H1 (cell line): Measurements from ENCODE around the gene MAP2K2.

ENCODE experiments used
- CEBPB ChIP-seq: IDR thresholded peaks from 2 replicates; pipeline ENCODE4 v1.6.1; 2012; ENCODE audit warnings: low read depth, low read length
- CHD2 ChIP-seq: IDR thresholded peaks from 2 replicates; pipeline ENCODE4 v1.6.1; 2012; ENCODE audit warnings: low read length, improper control_type of control experiment
- EZH2 ChIP-seq: fragments of 200-600 bp; sonication (generic); IDR thresholded peaks from 2 replicates; pipeline ENCODE4 v1.7.1; 2012; ENCODE audit warnings: low read depth, mild to moderate bottlenecking, moderate library complexity, low read length, inconsistent platforms; ENCODE audit not compliant: severe bottlenecking
- JUN ChIP-seq: IDR thresholded peaks from 2 replicates; pipeline ENCODE4 v1.6.1; 2011; ENCODE audit warnings: low read depth, mild to moderate bottlenecking, improper control_type of control experiment, low read length
- POLR2A ChIP-seq, 2 experiments: IDR thresholded peaks; 1 replicate in 1 of 2; 2 replicates in 1 of 2; pipeline ENCODE4 v1.6.1; 2011; ENCODE audit warnings: low read depth in 2 of 2, low read length in 2 of 2, mild to moderate bottlenecking in 2 of 2; ENCODE audit errors: control extremely low read depth in 1 of 2
- YY1 ChIP-seq: IDR thresholded peaks from 2 replicates; pipeline ENCODE4 v1.6.1; 2011; ENCODE audit warnings: low read depth, mild to moderate bottlenecking, low read length
- ZNF274 ChIP-seq: IDR thresholded peaks from 2 replicates; pipeline ENCODE4 v1.7.0; 2012; ENCODE audit warnings: low read length, borderline replicate concordance; ENCODE audit errors: extremely low read depth
- TF ChIP-seq, protein P1 (sequence below), 3 experiments: IDR thresholded peaks; 1 replicate in 2 of 3; 2 replicates in 1 of 3; pipeline versions ENCODE4 v1.5.1 to v1.6.1; 2011; ENCODE audit warnings: low read length in 3 of 3, mild to moderate bottlenecking in 3 of 3, inconsistent platforms in 2 of 3, low read depth in 1 of 3, moderate library complexity in 1 of 3; ENCODE audit not compliant: insufficient read depth in 1 of 3; ENCODE audit errors: control extremely low read depth in 1 of 3
- TF ChIP-seq, protein P2 (sequence below): IDR thresholded peaks from 2 replicates; pipeline ENCODE4 v1.6.1; 2012; ENCODE audit warnings: inconsistent platforms

DNA sequence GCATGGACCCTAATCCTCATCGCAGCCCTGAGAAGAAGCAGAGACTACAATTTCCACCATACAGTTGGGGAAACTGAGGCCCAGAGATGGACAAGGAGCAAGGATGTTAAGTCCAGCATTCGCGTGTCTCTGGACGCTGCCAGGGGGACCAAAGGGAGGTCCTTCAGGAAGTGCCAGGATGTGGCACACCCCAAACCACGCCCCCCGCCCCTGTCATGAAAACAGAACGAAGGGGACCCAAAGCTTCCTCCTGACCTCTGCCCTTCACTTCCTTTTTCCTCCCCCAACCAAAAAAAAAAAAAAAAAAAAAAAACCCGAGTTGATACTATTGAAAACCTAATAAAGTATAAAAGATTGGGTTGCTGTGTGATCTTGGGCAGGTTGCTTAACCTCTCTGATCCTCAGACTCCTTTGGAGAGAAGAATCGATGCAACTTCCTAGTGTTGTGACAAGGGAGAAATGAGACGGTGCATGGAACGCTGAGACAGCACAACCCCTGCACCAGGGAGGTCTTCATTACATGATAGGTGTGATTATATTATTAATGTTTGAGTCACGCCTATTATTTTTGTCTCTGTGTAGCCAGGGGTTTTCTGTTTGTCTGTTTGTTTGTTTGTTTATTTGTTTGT is 54.5 kb downstream of the MAP2K2 start:
- no peak for TF ChIP-seq ZNF274
- TF ChIP-seq CHD2: no peak
- TF ChIP-seq POLR2A (IDR thresholded peaks at IDR 0.05; ENCODE audit: control extremely low read depth in 1 of 2, low read depth in 2 of 2, low read length in 2 of 2): no peak
- TF ChIP-seq, protein P1, sequence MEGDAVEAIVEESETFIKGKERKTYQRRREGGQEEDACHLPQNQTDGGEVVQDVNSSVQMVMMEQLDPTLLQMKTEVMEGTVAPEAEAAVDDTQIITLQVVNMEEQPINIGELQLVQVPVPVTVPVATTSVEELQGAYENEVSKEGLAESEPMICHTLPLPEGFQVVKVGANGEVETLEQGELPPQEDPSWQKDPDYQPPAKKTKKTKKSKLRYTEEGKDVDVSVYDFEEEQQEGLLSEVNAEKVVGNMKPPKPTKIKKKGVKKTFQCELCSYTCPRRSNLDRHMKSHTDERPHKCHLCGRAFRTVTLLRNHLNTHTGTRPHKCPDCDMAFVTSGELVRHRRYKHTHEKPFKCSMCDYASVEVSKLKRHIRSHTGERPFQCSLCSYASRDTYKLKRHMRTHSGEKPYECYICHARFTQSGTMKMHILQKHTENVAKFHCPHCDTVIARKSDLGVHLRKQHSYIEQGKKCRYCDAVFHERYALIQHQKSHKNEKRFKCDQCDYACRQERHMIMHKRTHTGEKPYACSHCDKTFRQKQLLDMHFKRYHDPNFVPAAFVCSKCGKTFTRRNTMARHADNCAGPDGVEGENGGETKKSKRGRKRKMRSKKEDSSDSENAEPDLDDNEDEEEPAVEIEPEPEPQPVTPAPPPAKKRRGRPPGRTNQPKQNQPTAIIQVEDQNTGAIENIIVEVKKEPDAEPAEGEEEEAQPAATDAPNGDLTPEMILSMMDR (IDR thresholded peaks at IDR 0.05; ENCODE audit: control extremely low read depth in 1 of 3, insufficient read depth in 1 of 3, low read depth in 1 of 3, low read length in 3 of 3): no peak
- no peak for TF ChIP-seq EZH2
- TF ChIP-seq, protein P2, sequence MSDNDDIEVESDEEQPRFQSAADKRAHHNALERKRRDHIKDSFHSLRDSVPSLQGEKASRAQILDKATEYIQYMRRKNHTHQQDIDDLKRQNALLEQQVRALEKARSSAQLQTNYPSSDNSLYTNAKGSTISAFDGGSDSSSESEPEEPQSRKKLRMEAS: no peak
- TF ChIP-seq CEBPB: no peak
- no peak for TF ChIP-seq YY1
- no peak for TF ChIP-seq JUN
